Common myeloid progenitor, CD34-positive (primary cell): ENCODE data around the gene DMGDH.

Experiments used
- CTCF ChIA-PET: fragments of 350-600 bp; sonication (Branson Sonifier 250); formaldehyde crosslinking; loops from one replicate; lab custom pipeline; 2021; ENCODE audit warnings: antibody characterized with exemption; lab: Charles Lee
- POLR2A ChIA-PET: fragments of 350-600 bp; sonication (Branson Sonifier 250); formaldehyde crosslinking; loops from one replicate; lab custom pipeline; 2021; ENCODE audit warnings: antibody characterized with exemption; lab: Charles Lee
- DNase-seq, 3 donors: peaks; one replicate each; pipeline versions ENCODE4 v3.0.0 to v3.0.0-alpha.2; 2013
- H3K27ac ChIP-seq, 2 experiments: 1 replicate in 1 of 2; 2 replicates in 1 of 2; pipeline ENCODE4 v1.7.0; 2013; ENCODE audit warnings: inconsistent platforms in 2 of 2, low read length in 2 of 2, mild to moderate bottlenecking in 2 of 2, low read depth in 1 of 2, moderate library complexity in 1 of 2; ENCODE audit not compliant: severe bottlenecking in 2 of 2, insufficient read depth in 1 of 2, poor library complexity in 1 of 2
- H3K27me3 ChIP-seq, 5 experiments: replicated peaks in 2 of 5; 1 replicate in 3 of 5; 2 replicates in 2 of 5; pipeline versions ENCODE4 v1.6.1 to v1.7.0; 2013; ENCODE audit warnings: low read length in 4 of 5, mild to moderate bottlenecking in 2 of 5, moderate library complexity in 2 of 5, inconsistent platforms in 1 of 5; ENCODE audit not compliant: insufficient read depth in 5 of 5, control insufficient read depth in 4 of 5
- H3K36me3 ChIP-seq, 4 experiments: 1 replicate in 2 of 4; 2 replicates in 2 of 4; pipeline versions ENCODE4 v1.6.1 to v1.7.0; 2013; ENCODE audit warnings: low read length in 3 of 4, control low read depth in 1 of 4, mild to moderate bottlenecking in 1 of 4; ENCODE audit not compliant: control insufficient read depth in 4 of 4, insufficient read depth in 4 of 4
- H3K4me1 ChIP-seq, 4 experiments: 1 replicate in 3 of 4; 2 replicates in 1 of 4; pipeline versions ENCODE4 v1.6.1 to v1.7.1; 2013; ENCODE audit warnings: low read length in 3 of 4, mild to moderate bottlenecking in 3 of 4, control low read depth in 1 of 4, inconsistent platforms in 1 of 4, moderate library complexity in 1 of 4; ENCODE audit not compliant: control insufficient read depth in 4 of 4, insufficient read depth in 4 of 4; ENCODE audit errors: control extremely low read depth in 1 of 4
- H3K4me3 ChIP-seq, 7 experiments: 1 replicate in 4 of 7; 2 replicates in 3 of 7; pipeline versions ENCODE4 v1.5.1 to v1.7.0; 2013; ENCODE audit warnings: mild to moderate bottlenecking in 7 of 7, low read length in 6 of 7, moderate library complexity in 6 of 7, inconsistent platforms in 2 of 7, low read depth in 2 of 7, control low read depth in 1 of 7; ENCODE audit not compliant: insufficient read depth in 4 of 7, control insufficient read depth in 1 of 7; ENCODE audit errors: extremely low read depth in 1 of 7
- H3K9me3 ChIP-seq, 5 experiments: 1 replicate in 4 of 5; 2 replicates in 1 of 5; pipeline versions ENCODE4 v1.6.1 to v1.7.1; 2013; ENCODE audit warnings: low read length in 4 of 5, mild to moderate bottlenecking in 2 of 5, inconsistent platforms in 1 of 5, low read depth in 1 of 5, moderate library complexity in 1 of 5; ENCODE audit not compliant: control insufficient read depth in 4 of 5, insufficient read depth in 2 of 5; ENCODE audit errors: control extremely low read depth in 1 of 5
- WGBS: methylation state at CpG from one replicate; pipeline ENCODE4 v1.1.5; 2013; ENCODE audit not compliant: insufficient coverage; 5-methylcytosine and 5-hydroxymethylcytosine counted together

The DMGDH gene

GRCh38 chr5:79086116-79086515 lies 16.6 kb upstream of the DMGDH start:
- 90% methylated on average over 2 of the region's 2 CpGs for WGBS
- H3K9me3 ChIP-seq = no peaks in the 10 kb centered on the region
- H3K36me3 ChIP-seq = no peaks in the 10 kb centered on the region
- no peaks in the 10 kb centered on the region for H3K27me3 ChIP-seq
- ChIA-PET CTCF (no interaction called here), POLR2A (no interaction called here)
- H3K4me1 ChIP-seq = no peaks in the 10 kb centered on the region
- no peak for DNase-seq
- no peak overlapping the region for H3K4me3 ChIP-seq
- H3K27ac ChIP-seq = no peak overlapping the region

GRCh38 chr5:79081779-79082178 lies 12.3 kb upstream of the DMGDH start:
- Histone ChIP-seq H3K4me3 (no peak overlapping the region), H3K27me3 (no peaks in the 10 kb centered on the region), H3K4me1 (no peaks in the 10 kb centered on the region), H3K36me3 (no peaks in the 10 kb centered on the region), H3K9me3 (no peaks in the 10 kb centered on the region), H3K27ac (no peak overlapping the region)
- ChIA-PET POLR2A (no interaction called here), CTCF (interaction anchor here (1.5 kb wide), 1 partner anchor 57 kb away, joined by 4 read pairs; no protein-coding TSS in a partner anchor)
- whole genome bisulfite sequencing = 97% methylated on average over 3 of the region's 5 CpGs
- DNase-seq = no peak

- Histone ChIP-seq H3K9me3 (no peaks in the 10 kb centered on the region), H3K4me1 (no peaks in the 10 kb centered on the region), H3K27ac (no peak overlapping the region), H3K36me3 (no peaks in the 10 kb centered on the region), H3K4me3 (no peak overlapping the region), H3K27me3 (no peaks in the 10 kb centered on the region)
- 100% methylated on average over 1 of the region's 2 CpGs for WGBS
- ChIA-PET CTCF (no interaction called here), POLR2A (no interaction called here)
- DNase-seq = no peak
Observed at GRCh38 chr5:79080804-79081203, 11.3 kb upstream of the DMGDH start.

- H3K27ac ChIP-seq = no peak overlapping the region
- H3K4me3 ChIP-seq = no peak overlapping the region
- H3K27me3 ChIP-seq = no peaks in the 10 kb centered on the region
- POLR2A ChIA-PET = no interaction called here
- CTCF ChIA-PET = interaction anchor here (1.0 kb wide), 1 partner anchor 53 kb away, joined by 3 read pairs; no protein-coding TSS in a partner anchor
- no peaks in the 10 kb centered on the region for H3K36me3 ChIP-seq
- no peaks in the 10 kb centered on the region for H3K4me1 ChIP-seq
- DNase-seq = no peak
- peaks cover 0 to 6% (median 2%) of the 10 kb centered on the region in 5 experiments for H3K9me3 ChIP-seq
- no CpG with 5 or more reads among the region's 3 CpGs for WGBS
Observed at GRCh38 chr5:79077680-79078365, 8.3 kb upstream of the DMGDH start.

- DNase-seq = no peak
- 100% methylated on average over 1 of the region's 4 CpGs for WGBS
- POLR2A ChIA-PET = no interaction called here
- Histone ChIP-seq H3K36me3 (no peaks in the 10 kb centered on the region), H3K27me3 (no peaks in the 10 kb centered on the region), H3K4me3 (no peak overlapping the region), H3K27ac (no peak overlapping the region), H3K9me3 (peaks cover 0 to 6% (median 2%) of the 10 kb centered on the region in 5 experiments), H3K4me1 (no peaks in the 10 kb centered on the region)
- CTCF ChIA-PET = no interaction called here
Observed at GRCh38 chr5:79076819-79077218, 7.3 kb upstream of the DMGDH start.

- Histone ChIP-seq H3K27ac (no peak overlapping the region), H3K9me3 (peaks cover 0 to 6% (median 2%) of the 10 kb centered on the region in 5 experiments), H3K36me3 (no peaks in the 10 kb centered on the region), H3K4me1 (no peaks in the 10 kb centered on the region), H3K27me3 (no peaks in the 10 kb centered on the region), H3K4me3 (no peak overlapping the region)
- POLR2A ChIA-PET = no interaction called here
- CTCF ChIA-PET = interaction anchor here (0.6 to 1.6 kb wide), 3 partner anchors 30 to 175 kb away, joined by 3 to 4 read pairs (median 3); no protein-coding TSS in a partner anchor
- 96% methylated on average over 8 of the region's 11 CpGs for WGBS
- DNase-seq = no peak
Observed at GRCh38 chr5:79075646-79076426, 6.4 kb upstream of the DMGDH start.

- Histone ChIP-seq H3K36me3 (no peaks in the 10 kb centered on the region), H3K4me3 (no peak overlapping the region), H3K4me1 (peaks cover 0 to 8% (median 6%) of the 10 kb centered on the region in 4 experiments), H3K27me3 (peaks cover 0 to 2% (median 0%) of the 10 kb centered on the region in 5 experiments), H3K9me3 (peaks cover 0 to 6% (median 2%) of the 10 kb centered on the region in 5 experiments), H3K27ac (no peak overlapping the region)
- no peak for DNase-seq
- CTCF ChIA-PET = interaction anchor here (1.0 to 2.3 kb wide), 3 partner anchors 10 to 55 kb away, joined by 4 to 8 read pairs (median 4); no protein-coding TSS in a partner anchor
- POLR2A ChIA-PET = no interaction called here
- WGBS = 98% methylated on average over 6 of the region's 6 CpGs
Observed at GRCh38 chr5:79074641-79075040, 5.2 kb upstream of the DMGDH start.
